Measurements from ENCODE around the gene THBS2.
"Not testable (repeated sequence)": the region's sequence is repeated elsewhere in the genome, so short reads cannot be mapped to it uniquely, and the experiment has no call there.

THBS2 gene

DNA sequence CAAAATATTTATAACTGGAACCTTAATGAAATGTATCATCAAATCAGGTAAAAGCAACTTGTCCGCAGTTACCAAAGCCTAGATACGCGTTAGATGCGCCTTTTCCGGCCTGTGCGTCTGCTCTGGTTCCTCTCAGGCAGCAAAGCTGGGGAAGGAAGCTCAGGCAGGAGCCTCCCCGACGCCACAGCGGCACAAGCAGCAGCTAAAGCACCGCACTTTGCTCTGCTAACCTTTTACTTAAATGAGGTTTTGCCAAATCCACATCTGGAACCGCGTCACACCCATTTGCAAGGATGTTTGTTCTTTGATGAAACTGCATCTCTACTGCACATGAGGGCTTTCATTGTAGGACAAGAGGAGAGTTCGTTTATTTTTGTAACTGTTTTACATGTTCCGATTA is 36.8 kb downstream of the THBS2 start:
- CTCF ChIA-PET: no interaction called here
- DNase-seq (ENCODE audit: extremely low spot score): no peak

DNA sequence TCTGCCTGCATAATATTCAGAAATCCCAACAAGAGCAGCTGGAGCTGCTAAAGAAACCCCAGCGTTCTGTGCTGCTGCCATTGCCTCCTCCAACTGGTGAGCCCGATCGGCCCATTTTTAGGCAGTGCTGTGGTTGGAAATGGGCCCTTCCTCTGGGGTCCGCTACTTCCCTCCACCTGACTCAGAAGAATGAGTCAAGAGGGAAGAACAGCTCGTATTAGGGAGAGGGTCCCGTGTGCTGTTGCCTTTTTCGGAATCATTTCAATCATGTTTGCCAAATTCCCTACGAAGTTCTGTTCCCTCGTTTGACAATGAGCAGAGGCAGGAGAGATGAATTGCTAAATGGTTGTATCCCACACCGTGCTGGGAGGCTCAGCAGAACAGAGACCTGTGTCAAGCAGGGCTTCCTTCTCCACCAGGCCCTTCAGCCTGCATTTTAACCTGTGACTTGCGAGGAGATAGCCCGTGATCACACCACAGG is 38.4 kb downstream of the THBS2 start:
- POLR2A ChIA-PET: no interaction called here
- DNase-seq (ENCODE audit: extremely low spot score): no peak
- TF ChIP-seq, protein P1, sequence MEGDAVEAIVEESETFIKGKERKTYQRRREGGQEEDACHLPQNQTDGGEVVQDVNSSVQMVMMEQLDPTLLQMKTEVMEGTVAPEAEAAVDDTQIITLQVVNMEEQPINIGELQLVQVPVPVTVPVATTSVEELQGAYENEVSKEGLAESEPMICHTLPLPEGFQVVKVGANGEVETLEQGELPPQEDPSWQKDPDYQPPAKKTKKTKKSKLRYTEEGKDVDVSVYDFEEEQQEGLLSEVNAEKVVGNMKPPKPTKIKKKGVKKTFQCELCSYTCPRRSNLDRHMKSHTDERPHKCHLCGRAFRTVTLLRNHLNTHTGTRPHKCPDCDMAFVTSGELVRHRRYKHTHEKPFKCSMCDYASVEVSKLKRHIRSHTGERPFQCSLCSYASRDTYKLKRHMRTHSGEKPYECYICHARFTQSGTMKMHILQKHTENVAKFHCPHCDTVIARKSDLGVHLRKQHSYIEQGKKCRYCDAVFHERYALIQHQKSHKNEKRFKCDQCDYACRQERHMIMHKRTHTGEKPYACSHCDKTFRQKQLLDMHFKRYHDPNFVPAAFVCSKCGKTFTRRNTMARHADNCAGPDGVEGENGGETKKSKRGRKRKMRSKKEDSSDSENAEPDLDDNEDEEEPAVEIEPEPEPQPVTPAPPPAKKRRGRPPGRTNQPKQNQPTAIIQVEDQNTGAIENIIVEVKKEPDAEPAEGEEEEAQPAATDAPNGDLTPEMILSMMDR (IDR thresholded peaks at IDR 0.05; ENCODE audit: control extremely low read depth, extremely low read depth, low read depth, missing control alignments): no peak
- CTCF ChIA-PET: no interaction called here

More for the DNA sequence above, 36.8 kb downstream of the THBS2 start:
- TF ChIP-seq, protein P1 (IDR thresholded peaks at IDR 0.05; ENCODE audit: control extremely low read depth, extremely low read depth, low read depth, missing control alignments): no peak
- POLR2A ChIA-PET: no interaction called here

GRCh38 chr6:169214789-169215188 is 38.9 kb downstream of the THBS2 start:
- CTCF ChIA-PET; DNase-seq (ENCODE audit: extremely low spot score); POLR2A ChIA-PET: not testable (repeated sequence)

DNA sequence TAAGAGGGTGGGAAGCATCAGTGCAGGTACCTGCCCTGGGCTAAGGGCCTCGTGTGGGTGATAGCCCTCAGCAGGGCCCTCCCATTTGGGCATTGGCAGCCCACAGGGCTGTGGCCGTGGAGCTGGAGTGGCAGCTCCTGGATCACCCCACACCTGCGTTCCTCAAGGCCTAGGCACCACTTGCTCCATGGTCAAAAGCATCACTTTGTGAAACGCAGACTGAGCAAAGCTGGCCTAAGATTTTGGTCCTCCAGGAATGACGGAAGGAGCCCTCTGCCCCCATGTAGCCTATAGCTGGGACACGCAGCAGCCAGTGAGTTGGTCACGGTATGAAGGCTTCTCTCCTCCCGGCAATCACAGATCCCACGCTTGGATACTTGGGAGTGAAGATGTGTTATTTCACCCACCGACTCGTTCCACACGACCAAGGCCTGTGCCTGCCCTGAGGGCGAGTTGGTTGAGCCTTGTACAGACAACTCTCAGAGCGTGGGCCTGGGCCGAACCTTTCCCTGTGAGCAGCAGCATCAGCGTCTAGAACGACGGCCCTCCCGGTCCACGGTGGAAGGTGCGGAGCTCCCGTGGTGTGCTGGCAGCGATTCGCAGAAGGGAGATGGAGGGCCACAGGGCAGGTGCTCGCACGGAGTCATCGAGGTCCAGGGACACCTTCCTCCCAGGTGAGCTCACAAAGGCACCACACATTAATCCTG is 39.7 kb downstream of the THBS2 start:
- TF ChIP-seq, protein P1 (IDR thresholded peaks at IDR 0.05; ENCODE audit: control extremely low read depth, extremely low read depth, low read depth, missing control alignments): no peak
- CTCF ChIA-PET: no interaction called here
- POLR2A ChIA-PET: no interaction called here
- DNase-seq (ENCODE audit: extremely low spot score): no peak

DNA sequence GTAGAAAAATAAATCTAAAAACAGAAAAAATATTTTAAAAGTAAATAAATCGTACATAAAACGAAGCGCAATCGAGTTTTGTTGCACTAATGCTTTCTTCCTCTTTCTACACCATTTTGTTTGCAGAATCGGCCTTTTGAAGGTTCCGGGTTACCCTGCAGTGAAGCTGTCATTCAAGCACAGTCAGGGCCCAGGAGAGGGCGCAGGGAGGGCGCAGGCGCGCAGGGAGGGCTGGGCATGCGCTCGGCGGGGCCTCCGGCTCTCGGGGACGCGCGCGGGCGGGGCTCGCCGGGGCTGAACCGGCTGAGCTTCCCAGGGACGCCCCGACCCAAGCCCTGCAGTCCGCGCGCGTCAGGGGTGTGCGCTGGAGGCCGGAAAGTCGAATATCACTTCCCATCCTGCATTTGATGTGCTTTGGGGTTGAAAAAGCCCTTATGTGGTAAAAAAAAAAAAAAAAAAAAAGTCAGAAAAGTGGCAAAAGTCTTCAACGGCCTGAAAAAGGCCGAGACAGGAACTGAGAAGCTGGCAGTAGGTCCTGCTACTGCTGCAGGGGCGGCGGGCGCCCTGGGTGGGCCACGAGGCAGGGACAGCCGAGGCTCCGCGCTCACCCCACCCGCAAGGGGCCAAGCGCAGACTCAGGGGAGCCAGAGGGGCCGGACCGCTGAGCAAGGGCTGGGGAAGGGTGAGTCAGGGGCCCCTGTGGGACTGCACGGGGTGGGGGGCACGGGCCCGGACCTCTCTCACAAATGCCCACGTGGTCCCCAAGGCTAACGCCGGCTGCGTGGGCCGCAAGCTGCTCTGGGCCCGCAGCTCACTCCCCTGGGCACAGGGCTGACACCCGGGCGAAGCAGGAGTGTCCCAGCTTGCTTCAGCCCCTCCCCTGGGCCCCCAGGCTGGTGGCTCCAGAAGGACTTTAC is 40.5 kb downstream of the THBS2 start:
- ChIA-PET CTCF (no interaction called here), POLR2A (no interaction called here)
- TF ChIP-seq, protein P1 (IDR thresholded peaks at IDR 0.05; ENCODE audit: control extremely low read depth, extremely low read depth, low read depth, missing control alignments): no peak
- DNase-seq (ENCODE audit: extremely low spot score): peak; percentile 71

GRCh38 chr6:169212436-169212835 is 41.2 kb downstream of the THBS2 start:
- POLR2A ChIA-PET: no interaction called here
- no peak for DNase-seq (ENCODE audit: extremely low spot score)
- CTCF ChIA-PET: no interaction called here
- TF ChIP-seq, protein P1 (IDR thresholded peaks at IDR 0.05; ENCODE audit: control extremely low read depth, extremely low read depth, low read depth, missing control alignments): no peak

DNA sequence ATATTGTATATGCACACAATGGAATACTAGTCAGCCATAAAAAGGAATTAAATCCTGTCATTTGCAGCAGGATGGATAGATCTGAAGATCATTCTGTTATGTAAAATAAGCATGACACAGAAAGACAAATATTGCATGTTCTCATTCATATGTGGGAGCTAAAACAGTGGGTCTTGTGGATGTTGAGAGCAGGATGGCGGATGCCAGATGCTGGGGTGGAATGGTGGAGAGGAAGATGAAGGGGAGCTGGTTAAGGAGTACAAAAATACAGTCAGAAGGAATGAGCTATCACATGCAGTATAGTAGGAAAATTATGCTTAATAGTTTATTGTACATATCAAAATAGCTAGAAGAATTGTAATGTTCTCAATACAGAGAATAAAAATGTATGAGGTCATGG is 41.8 kb downstream of the THBS2 start:
- POLR2A ChIA-PET: no interaction called here
- DNase-seq (ENCODE audit: extremely low spot score): no peak
- TF ChIP-seq, protein P1 (IDR thresholded peaks at IDR 0.05; ENCODE audit: control extremely low read depth, extremely low read depth, low read depth, missing control alignments): no peak
- CTCF ChIA-PET: no interaction called here
